HL-60 (cell line): ENCODE data around the gene LRRC7.
A peak's percentile ranks its signal among the peaks of the same experiment; 100 is the strongest.

Experiments
- DNase-seq, 2 experiments: peaks; one replicate each; pipeline ENCODE4 v3.0.0-alpha.2; 2010 to 2020; ENCODE audit warnings: low read depth in 1 of 2, low spot score in 1 of 2
- H3K27ac ChIP-seq: fragments of 250-450 bp; sonication (Bioruptor Pico); replicated peaks from 2 replicates; pipeline ENCODE4 v1.5.1; 2020; ENCODE audit warnings: mild to moderate bottlenecking, moderate library complexity
- H3K27me3 ChIP-seq: fragments of 250-450 bp; sonication (Bioruptor Pico); 2 replicates; pipeline ENCODE4 v1.5.1; 2021; ENCODE audit warnings: mild to moderate bottlenecking, moderate library complexity; ENCODE audit not compliant: insufficient read depth, poor library complexity, severe bottlenecking
- H3K4me3 ChIP-seq: replicated peaks from 2 replicates; pipeline ENCODE4 v1.5.1; 2011; ENCODE audit warnings: mild to moderate bottlenecking, control low read depth, low read length; ENCODE audit not compliant: insufficient read depth
- CTCF ChIP-seq: IDR thresholded peaks from one replicate; pipeline ENCODE4 v1.5.1; 2011; ENCODE audit warnings: low read length, control low read depth, inconsistent platforms; ENCODE audit not compliant: insufficient read depth
- GABPA ChIP-seq: IDR thresholded peaks from 2 replicates; pipeline ENCODE4 v1.6.1; 2012; ENCODE audit warnings: low read depth
- POLR2AphosphoS5 ChIP-seq: IDR thresholded peaks from 2 replicates; pipeline ENCODE4 v1.6.1; 2012; ENCODE audit warnings: low read depth
- REST ChIP-seq: IDR thresholded peaks from 2 replicates; pipeline ENCODE4 v1.6.1; 2012; ENCODE audit warnings: low read depth; ENCODE audit not compliant: insufficient replicate concordance
- SPI1 ChIP-seq: IDR thresholded peaks from 2 replicates; pipeline ENCODE4 v1.6.1; 2012; ENCODE audit warnings: low read depth, mild to moderate bottlenecking, borderline replicate concordance

LRRC7 gene

GRCh38 chr1:69929308-69930057, 361.8 kb downstream of the LRRC7 start:
- H3K27me3 ChIP-seq = no peaks in the 10 kb centered on the region
- TF ChIP-seq GABPA = no peak
- no peak for TF ChIP-seq REST
- no peak for TF ChIP-seq POLR2AphosphoS5
- no peak for TF ChIP-seq SPI1
- TF ChIP-seq CTCF = no peak
- peak; percentile 2 to 25 for DNase-seq
- H3K27ac ChIP-seq = no peak overlapping the region
- no peak overlapping the region for H3K4me3 ChIP-seq

- H3K27me3 ChIP-seq = no peaks in the 10 kb centered on the region
- no peak for TF ChIP-seq GABPA
- no peak for TF ChIP-seq SPI1
- no peak for TF ChIP-seq POLR2AphosphoS5
- TF ChIP-seq REST = no peak
- TF ChIP-seq CTCF = no peak
- no peak overlapping the region for H3K4me3 ChIP-seq
- no peak overlapping the region for H3K27ac ChIP-seq
- no peak for DNase-seq
Observed at GRCh38 chr1:69930396-69930795, 362.7 kb downstream of the LRRC7 start.

GRCh38 chr1:69932760-69933159, 365.0 kb downstream of the LRRC7 start:
- TF ChIP-seq GABPA (no peak), POLR2AphosphoS5 (no peak), SPI1 (no peak), REST (no peak), CTCF (no peak)
- no peak for DNase-seq
- Histone ChIP-seq H3K27me3 (no peaks in the 10 kb centered on the region), H3K27ac (no peak overlapping the region), H3K4me3 (no peak overlapping the region)
